HepG2 (cell line): ENCODE results near the gene ALG11. TPM values are rescaled to one million over a fixed set of nuclear protein-coding genes. Genes with fewer than 3 reads are reported as not detected.
A peak's percentile ranks its signal among the peaks of the same experiment; 100 is the strongest.

Experiments
- ATAC-seq: fragments of 200-7000 bp; cut with Tn5 transposase; 3 replicates; pipeline ENCODE4 v1.9.1; 2020; ENCODE audit warnings: mild to moderate bottlenecking, moderate library complexity
- BruUV-seq: library from RNA; stranded (reverse); fragments of 400-500 nt; replicated peaks from 2 replicates; lab custom pipeline; 2021; lab: Mats Ljungman, UMichigan
- CTCF ChIA-PET: fragments of 300-600 bp; formaldehyde crosslinking; extraction: SDS; loops from one replicate; lab custom pipeline; 2021; ENCODE audit warnings: low total read pairs, inconsistent platforms, low intra/inter-chr PET ratio; lab: Yijun Ruan, JAX
- POLR2A ChIA-PET: fragments of 350-600 bp; sonication (Branson Sonifier 250); formaldehyde crosslinking; loops from one replicate; lab custom pipeline; 2020; ENCODE audit warnings: antibody characterized with exemption, inconsistent platforms; lab: Yijun Ruan, JAX
- DNase-seq: peaks from one replicate; pipeline ENCODE4 v3.0.0-alpha.2; 2015; ENCODE audit warnings: low spot score
- FAIRE-seq: peaks from 3 replicates; lab custom pipeline; 2011; peaks lifted over from hg19 to GRCh38; lab: Jason Lieb, UNC
- H2AFZ ChIP-seq: one replicate; pipeline ENCODE4 v1.6.1; 2011; ENCODE audit warnings: low read length, inconsistent platforms
- H3K27ac ChIP-seq: fragments of 300-600 bp; 3 replicates; pipeline ENCODE4 v1.8.0; 2011; ENCODE audit warnings: mixed run types, mild to moderate bottlenecking, mixed read lengths, low read length, inconsistent platforms; ENCODE audit not compliant: insufficient read depth; ENCODE audit errors: extremely low read length
- H3K27me3 ChIP-seq, 2 experiments: fragments of 200-600 bp in 1 of 2; 2 replicates in 1 of 2; 3 replicates in 1 of 2; pipeline versions ENCODE4 v1.6.0 to v1.8.0; 2011; ENCODE audit warnings: low read length in 2 of 2, mild to moderate bottlenecking in 2 of 2, moderate library complexity in 2 of 2, inconsistent platforms in 1 of 2; ENCODE audit not compliant: insufficient read depth in 2 of 2, control insufficient read depth in 1 of 2
- H3K36me3 ChIP-seq, 2 experiments: fragments of 200-600 bp in 1 of 2; replicated peaks in 1 of 2; 2 replicates in 1 of 2; 3 replicates in 1 of 2; pipeline versions ENCODE4 v1.5.1 to v1.8.0; 2011; ENCODE audit warnings: low read length in 2 of 2, inconsistent platforms in 1 of 2; ENCODE audit not compliant: insufficient read depth in 2 of 2, control insufficient read depth in 1 of 2
- H3K4me1 ChIP-seq: 2 replicates; pipeline ENCODE4 v1.5.1; 2012; ENCODE audit warnings: low read length, inconsistent platforms; ENCODE audit not compliant: insufficient read depth
- H3K4me2 ChIP-seq: 2 replicates; pipeline ENCODE4 v1.6.0; 2011; ENCODE audit warnings: low read depth, low read length, inconsistent platforms
- H3K4me3 ChIP-seq, 3 experiments: fragments of 200-600 bp in 1 of 3; sonication (generic), shearing (Covaris generic) in 1 of 3; replicated peaks in 1 of 3; 2 replicates each; pipeline ENCODE4 v1.5.1; 2011 to 2016; ENCODE audit warnings: low read length in 3 of 3, inconsistent platforms in 2 of 3, low read depth in 2 of 3, mild to moderate bottlenecking in 2 of 3, control low read depth in 1 of 3, mixed read lengths in 1 of 3; ENCODE audit not compliant: insufficient read depth in 1 of 3
- H3K79me2 ChIP-seq: one replicate; pipeline ENCODE4 v1.6.1; 2011; ENCODE audit warnings: low read length, inconsistent platforms; ENCODE audit not compliant: insufficient read depth
- H3K9ac ChIP-seq: 2 replicates; pipeline ENCODE4 v1.6.0; 2011; ENCODE audit warnings: mild to moderate bottlenecking, low read depth, low read length, inconsistent platforms; ENCODE audit not compliant: insufficient read depth
- H3K9me3 ChIP-seq: 2 replicates; pipeline ENCODE4 v1.5.1; 2012; ENCODE audit warnings: mild to moderate bottlenecking, low read length
- H4K20me1 ChIP-seq: 2 replicates; pipeline ENCODE4 v1.6.0; 2011; ENCODE audit warnings: inconsistent platforms, mild to moderate bottlenecking, low read length, moderate library complexity; ENCODE audit not compliant: insufficient read depth
- PHF21A ChIP-seq: sonication (generic); formaldehyde crosslinking; IDR thresholded peaks from 2 replicates; pipeline ENCODE4 v1.5.0; 2020; ENCODE audit warnings: mild to moderate bottlenecking, missing genetic modification reagents
- POLR2A ChIP-seq, 2 experiments: IDR thresholded peaks; 2 replicates each; pipeline ENCODE4 v1.6.1; 2011; ENCODE audit warnings: low read depth in 2 of 2, low read length in 2 of 2, mild to moderate bottlenecking in 1 of 2, moderate library complexity in 1 of 2; ENCODE audit not compliant: insufficient read depth in 1 of 2
- ZBTB38 ChIP-seq: sonication (generic); formaldehyde crosslinking; IDR thresholded peaks from 2 replicates; pipeline ENCODE4 v1.5.1; 2020; ENCODE audit warnings: mild to moderate bottlenecking, missing genetic modification reagents
- ZBTB7A ChIP-seq: sonication (generic); formaldehyde crosslinking; IDR thresholded peaks from 2 replicates; pipeline ENCODE4 v1.8.0; 2022; ENCODE audit warnings: mild to moderate bottlenecking, missing genetic modification reagents
- ZNF709 ChIP-seq: sonication (generic); formaldehyde crosslinking; IDR thresholded peaks from 2 replicates; pipeline ENCODE4 v1.5.0; 2020; ENCODE audit warnings: mild to moderate bottlenecking, missing genetic modification reagents
- ZNF761 ChIP-seq: sonication (generic); formaldehyde crosslinking; conservative IDR thresholded peaks from 2 replicates; pipeline ENCODE4 v1.4.0; 2020; ENCODE audit warnings: mild to moderate bottlenecking, missing genetic modification reagents
- ZSCAN21 ChIP-seq: sonication (generic); formaldehyde crosslinking; IDR thresholded peaks from 2 replicates; pipeline ENCODE4 v1.8.0; 2022; ENCODE audit warnings: mild to moderate bottlenecking, missing genetic modification reagents, moderate library complexity, borderline replicate concordance
- WGBS: methylation state at CpG from one replicate; pipeline ENCODE4 v1.1.6; 2017; ENCODE audit warnings: low lambda C conversion rate; 5-methylcytosine and 5-hydroxymethylcytosine counted together
- in situ Hi-C: cut with HindIII; loops from 2 replicates; pipeline ENCODE4 v1.10.0; 2017; ENCODE audit warnings: low pct_unique_long_range_greater_than_20kb; ENCODE audit not compliant: extremely low pct_ligation_motif_present
- intact Hi-C: fragments of 100-400 bp; cut with micrococcal nuclease; formaldehyde crosslinking; loops from one replicate; pipeline ENCODE4 v1.10.0; 2022; ENCODE audit not compliant: unreplicated experiment
- polyA plus RNA-seq, 8 experiments: library from polyadenylated mRNA; depleted of rRNA in 3 of 8; stranded (reverse) in 7 of 8; unstranded in 1 of 8; fragments of >200 nt; fragmentation: Illumina TruSeq in 4 of 8; extraction: Trizol in 4 of 8; gene quantifications; 2 replicates each; pipeline versions ENCODE4 v1.2.1 to v1.2.3, GENCODE V29; 2011 to 2016; ENCODE audit warnings: low read depth in 4 of 8, missing spikeins in 1 of 8, mixed read lengths in 1 of 8; ENCODE audit not compliant: insufficient read depth in 1 of 8
- total RNA-seq, 5 experiments: library from RNA; depleted of rRNA; stranded (reverse); fragments of >200 nt; fragmentation: Illumina TruSeq; extraction: Trizol; gene quantifications; 2 replicates each; pipeline ENCODE4 v1.2.3, GENCODE V29; 2016; ENCODE audit warnings: low read depth in 1 of 5
- TF ChIP-seq, protein P1 (sequence below): sonication (generic); formaldehyde crosslinking; IDR thresholded peaks from 2 replicates; pipeline ENCODE4 v1.8.1; 2023; ENCODE audit warnings: mild to moderate bottlenecking, missing genetic modification reagents
- TF ChIP-seq, protein P2 (sequence below), 2 experiments: fragments of 450-650 bp in 1 of 2; sonication (generic) in 1 of 2; formaldehyde crosslinking; IDR thresholded peaks; 2 replicates each; pipeline versions ENCODE4 v1.5.0 to v1.8.0; 2020 to 2022; ENCODE audit warnings: mild to moderate bottlenecking in 1 of 2, missing genetic modification reagents in 1 of 2
- TF ChIP-seq, protein P3 (sequence below): sonication (generic); formaldehyde crosslinking; IDR thresholded peaks from 2 replicates; pipeline ENCODE4 v1.4.0; 2020; ENCODE audit warnings: missing genetic modification reagents

The ALG11 gene
- total and polyA plus RNA-seq, 2 of the 13 experiments (the other 11 are each of a cell fraction or from before 2014, with no cell fraction given), result 14.7 to 27.9 TPM

- TF ChIP-seq POLR2A (IDR thresholded peaks at IDR 0.05; ENCODE audit: insufficient read depth in 1 of 2, low read depth in 2 of 2, low read length in 2 of 2) (0 out of 4 replicates have a peak, but pooled peaks of 1 of the 2 experiments have one; percentile 24), ZBTB7A (CRISPR knock-in tag) (no peak), ZSCAN21 (CRISPR knock-in tag) (no peak), ZBTB38 (CRISPR knock-in tag) (no peak)
- TF ChIP-seq, protein P1, sequence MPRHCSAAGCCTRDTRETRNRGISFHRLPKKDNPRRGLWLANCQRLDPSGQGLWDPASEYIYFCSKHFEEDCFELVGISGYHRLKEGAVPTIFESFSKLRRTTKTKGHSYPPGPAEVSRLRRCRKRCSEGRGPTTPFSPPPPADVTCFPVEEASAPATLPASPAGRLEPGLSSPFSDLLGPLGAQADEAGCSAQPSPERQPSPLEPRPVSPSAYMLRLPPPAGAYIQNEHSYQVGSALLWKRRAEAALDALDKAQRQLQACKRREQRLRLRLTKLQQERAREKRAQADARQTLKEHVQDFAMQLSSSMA (CRISPR knock-in tag), result no peak
- TF ChIP-seq, protein P2, sequence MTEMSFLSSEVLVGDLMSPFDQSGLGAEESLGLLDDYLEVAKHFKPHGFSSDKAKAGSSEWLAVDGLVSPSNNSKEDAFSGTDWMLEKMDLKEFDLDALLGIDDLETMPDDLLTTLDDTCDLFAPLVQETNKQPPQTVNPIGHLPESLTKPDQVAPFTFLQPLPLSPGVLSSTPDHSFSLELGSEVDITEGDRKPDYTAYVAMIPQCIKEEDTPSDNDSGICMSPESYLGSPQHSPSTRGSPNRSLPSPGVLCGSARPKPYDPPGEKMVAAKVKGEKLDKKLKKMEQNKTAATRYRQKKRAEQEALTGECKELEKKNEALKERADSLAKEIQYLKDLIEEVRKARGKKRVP (CRISPR knock-in tag; IDR thresholded peaks at IDR 0.05), result no peak
- TF ChIP-seq, all 625 proteins: peak for 4
Observed at GRCh38 chr13:52004511-52005170, 7.6 kb upstream of the ALG11 start (continued).

- FAIRE-seq, result no peak
Observed at GRCh38 chr13:52005841-52006522, 6.2 kb upstream of the ALG11 start.

More at GRCh38 chr13:52005841-52006522, 6.2 kb upstream of the ALG11 start:
- H3K4me3 ChIP-seq, result peak overlapping the region in 1 of 3 experiments; percentile 51; a peak in 1 of 6 replicates
- no peak for ATAC-seq
- intact Hi-C loops (no loop called here), in situ Hi-C loops (loop anchor here (25.0 kb wide), 1 partner anchor 456 kb away; the partner anchor contains the start of genes CKAP2 and VPS36)
- peaks cover 0 to 5% of the 10 kb centered on the region in 2 experiments; a peak in 1 of 5 replicates for H3K36me3 ChIP-seq
- ChIA-PET CTCF (no interaction called here), POLR2A (interaction anchor here (0.6 to 1.3 kb wide), 2 partner anchors 18 to 61 kb away, joined by 3 read pairs; partner anchors contain the start of gene UTP14C)
- no peak for DNase-seq
- peaks cover 37% of the 10 kb centered on the region for H4K20me1 ChIP-seq
- no peaks in the 10 kb centered on the region for H3K9me3 ChIP-seq
- peaks cover 96% of the 10 kb centered on the region for H3K79me2 ChIP-seq
- BruUV-seq, result no TSS peak
- peaks cover 90% of the 10 kb centered on the region for H3K4me1 ChIP-seq
- 95% methylated on average over 13 of the region's 13 CpGs for WGBS
- H3K27ac ChIP-seq, result peak overlapping the region; percentile 56
- TF ChIP-seq, protein P3, sequence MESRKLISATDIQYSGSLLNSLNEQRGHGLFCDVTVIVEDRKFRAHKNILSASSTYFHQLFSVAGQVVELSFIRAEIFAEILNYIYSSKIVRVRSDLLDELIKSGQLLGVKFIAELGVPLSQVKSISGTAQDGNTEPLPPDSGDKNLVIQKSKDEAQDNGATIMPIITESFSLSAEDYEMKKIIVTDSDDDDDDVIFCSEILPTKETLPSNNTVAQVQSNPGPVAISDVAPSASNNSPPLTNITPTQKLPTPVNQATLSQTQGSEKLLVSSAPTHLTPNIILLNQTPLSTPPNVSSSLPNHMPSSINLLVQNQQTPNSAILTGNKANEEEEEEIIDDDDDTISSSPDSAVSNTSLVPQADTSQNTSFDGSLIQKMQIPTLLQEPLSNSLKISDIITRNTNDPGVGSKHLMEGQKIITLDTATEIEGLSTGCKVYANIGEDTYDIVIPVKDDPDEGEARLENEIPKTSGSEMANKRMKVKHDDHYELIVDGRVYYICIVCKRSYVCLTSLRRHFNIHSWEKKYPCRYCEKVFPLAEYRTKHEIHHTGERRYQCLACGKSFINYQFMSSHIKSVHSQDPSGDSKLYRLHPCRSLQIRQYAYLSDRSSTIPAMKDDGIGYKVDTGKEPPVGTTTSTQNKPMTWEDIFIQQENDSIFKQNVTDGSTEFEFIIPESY (CRISPR knock-in tag), result no peak
- TF ChIP-seq ZNF761 (peak; percentile 97), ZNF709 (CRISPR knock-in tag) (0 out of 2 replicates have a peak, but pooled peaks have one; percentile 33), PHF21A (peak; percentile 5; the same call in 1 of the 2 replicates)
- no peak overlapping the region for H2AFZ ChIP-seq
- H3K9ac ChIP-seq, result no peak overlapping the region
- no peaks in the 10 kb centered on the region; a peak in 1 of 5 replicates for H3K27me3 ChIP-seq
- peak overlapping the region; percentile 82 for H3K4me2 ChIP-seq
